Astrocyte (in vitro differentiated cells and primary cell): Measurements from ENCODE around the gene HOXA5. TPM values are rescaled to one million over a fixed set of nuclear protein-coding genes. Genes with fewer than 3 reads are reported as not detected.

ENCODE experiments used
- DNase-seq: peaks from one replicate; pipeline ENCODE4 v3.0.0-alpha.2; 2010; ENCODE audit warnings: low read depth
- FAIRE-seq: peaks from 2 replicates; lab custom pipeline; 2011; peaks lifted over from hg19 to GRCh38; lab: Jason Lieb, UNC
- H2AFZ ChIP-seq: 2 replicates; pipeline ENCODE4 v1.6.0; 2012; ENCODE audit warnings: low read depth, low read length, inconsistent platforms
- H3K27ac ChIP-seq: 2 replicates; pipeline ENCODE4 v1.5.1; 2011; ENCODE audit warnings: low read depth, low read length, inconsistent platforms
- H3K27me3 ChIP-seq: 2 replicates; pipeline ENCODE4 v1.6.0; 2011; ENCODE audit warnings: low read length, inconsistent platforms; ENCODE audit not compliant: insufficient read depth
- H3K36me3 ChIP-seq: 2 replicates; pipeline ENCODE4 v1.5.1; 2011; ENCODE audit warnings: low read length, inconsistent platforms; ENCODE audit not compliant: insufficient read depth
- H3K4me1 ChIP-seq: 2 replicates; pipeline ENCODE4 v1.5.1; 2011; ENCODE audit warnings: low read length, inconsistent platforms; ENCODE audit not compliant: insufficient read depth
- H3K4me2 ChIP-seq: 2 replicates; pipeline ENCODE4 v1.6.0; 2012; ENCODE audit warnings: low read length, inconsistent platforms
- H3K4me3 ChIP-seq: 2 replicates; pipeline ENCODE4 v1.5.1; 2011; ENCODE audit warnings: low read depth, mild to moderate bottlenecking, low read length, inconsistent platforms; ENCODE audit not compliant: insufficient read depth
- H3K79me2 ChIP-seq: 2 replicates; pipeline ENCODE4 v1.6.0; 2012; ENCODE audit warnings: mild to moderate bottlenecking, low read length, inconsistent platforms; ENCODE audit not compliant: insufficient read depth
- H3K9ac ChIP-seq: 2 replicates; pipeline ENCODE4 v1.6.0; 2012; ENCODE audit warnings: mild to moderate bottlenecking, low read length, inconsistent platforms
- H3K9me3 ChIP-seq: 2 replicates; pipeline ENCODE4 v1.5.1; 2012; ENCODE audit warnings: low read depth, mild to moderate bottlenecking, low read length, inconsistent platforms; ENCODE audit not compliant: insufficient read depth
- H4K20me1 ChIP-seq: 2 replicates; pipeline ENCODE4 v1.6.0; 2012; ENCODE audit warnings: low read length, inconsistent platforms; ENCODE audit not compliant: insufficient read depth
- H3K27ac Mint-ChIP-seq: one replicate; pipeline ENCODE4 v1.8.0; 2021; ENCODE audit warnings: mild to moderate bottlenecking, mixed read lengths; ENCODE audit not compliant: unreplicated experiment
- H3K27me3 Mint-ChIP-seq: one replicate; pipeline ENCODE4 v1.8.0; 2021; ENCODE audit warnings: low read depth, mixed read lengths; ENCODE audit not compliant: unreplicated experiment
- H3K36me3 Mint-ChIP-seq: one replicate; pipeline ENCODE4 v1.8.0; 2021; ENCODE audit warnings: low read depth, mixed read lengths; ENCODE audit not compliant: unreplicated experiment
- H3K4me1 Mint-ChIP-seq: one replicate; pipeline ENCODE4 v1.8.0; 2021; ENCODE audit warnings: low read depth, mixed read lengths; ENCODE audit not compliant: unreplicated experiment
- H3K4me3 Mint-ChIP-seq: one replicate; pipeline ENCODE4 v1.8.0; 2021; ENCODE audit warnings: mild to moderate bottlenecking, moderate library complexity, mixed read lengths; ENCODE audit not compliant: unreplicated experiment
- H3K9me3 Mint-ChIP-seq: one replicate; pipeline ENCODE4 v1.8.0; 2021; ENCODE audit warnings: mild to moderate bottlenecking, mixed read lengths; ENCODE audit not compliant: unreplicated experiment
- CTCF ChIP-seq: IDR thresholded peaks from 2 replicates; pipeline ENCODE4 v1.5.1; 2011; ENCODE audit warnings: low read depth, mild to moderate bottlenecking, inconsistent platforms, low read length, moderate library complexity; ENCODE audit not compliant: insufficient read depth
- EZH2 ChIP-seq: IDR thresholded peaks from 2 replicates; pipeline ENCODE4 v1.6.1; 2012; ENCODE audit warnings: mild to moderate bottlenecking, low read length, inconsistent platforms; ENCODE audit not compliant: insufficient read depth
- total RNA-seq: library from RNA; stranded (reverse); gene quantifications from 2 replicates; pipeline ENCODE4 v1.2.1, GENCODE V29; 2021

Gene HOXA5
- total RNA-seq, 1 donor from 2014 or later: not detected

- Histone ChIP-seq H2AFZ (no peak overlapping the region), H3K79me2 (no peaks in the 10 kb centered on the region), H3K4me3 (no peak overlapping the region), H3K4me1 (no peaks in the 10 kb centered on the region), H3K9ac (no peak overlapping the region), H3K36me3 (no peaks in the 10 kb centered on the region), H3K27me3 (peaks cover 97% of the 10 kb centered on the region), H3K27ac (no peak overlapping the region), H4K20me1 (peaks cover 6% of the 10 kb centered on the region), H3K9me3 (peaks cover 12% of the 10 kb centered on the region), H3K4me2 (no peak overlapping the region)
- FAIRE-seq: peak; percentile 9
- Mint-ChIP-seq H3K4me1 (no peaks in the 10 kb centered on the region), H3K27me3 (peaks cover 78% of the 10 kb centered on the region), H3K36me3 (no peaks in the 10 kb centered on the region), H3K4me3 (no peak overlapping the region), H3K27ac (no peak overlapping the region), H3K9me3 (peaks cover 35% of the 10 kb centered on the region)
- no peak for DNase-seq
- TF ChIP-seq CTCF: no peak
- TF ChIP-seq EZH2: no peak
Observed at GRCh38 chr7:27167916-27168264, 24.4 kb upstream of the HOXA5 start.

DNA sequence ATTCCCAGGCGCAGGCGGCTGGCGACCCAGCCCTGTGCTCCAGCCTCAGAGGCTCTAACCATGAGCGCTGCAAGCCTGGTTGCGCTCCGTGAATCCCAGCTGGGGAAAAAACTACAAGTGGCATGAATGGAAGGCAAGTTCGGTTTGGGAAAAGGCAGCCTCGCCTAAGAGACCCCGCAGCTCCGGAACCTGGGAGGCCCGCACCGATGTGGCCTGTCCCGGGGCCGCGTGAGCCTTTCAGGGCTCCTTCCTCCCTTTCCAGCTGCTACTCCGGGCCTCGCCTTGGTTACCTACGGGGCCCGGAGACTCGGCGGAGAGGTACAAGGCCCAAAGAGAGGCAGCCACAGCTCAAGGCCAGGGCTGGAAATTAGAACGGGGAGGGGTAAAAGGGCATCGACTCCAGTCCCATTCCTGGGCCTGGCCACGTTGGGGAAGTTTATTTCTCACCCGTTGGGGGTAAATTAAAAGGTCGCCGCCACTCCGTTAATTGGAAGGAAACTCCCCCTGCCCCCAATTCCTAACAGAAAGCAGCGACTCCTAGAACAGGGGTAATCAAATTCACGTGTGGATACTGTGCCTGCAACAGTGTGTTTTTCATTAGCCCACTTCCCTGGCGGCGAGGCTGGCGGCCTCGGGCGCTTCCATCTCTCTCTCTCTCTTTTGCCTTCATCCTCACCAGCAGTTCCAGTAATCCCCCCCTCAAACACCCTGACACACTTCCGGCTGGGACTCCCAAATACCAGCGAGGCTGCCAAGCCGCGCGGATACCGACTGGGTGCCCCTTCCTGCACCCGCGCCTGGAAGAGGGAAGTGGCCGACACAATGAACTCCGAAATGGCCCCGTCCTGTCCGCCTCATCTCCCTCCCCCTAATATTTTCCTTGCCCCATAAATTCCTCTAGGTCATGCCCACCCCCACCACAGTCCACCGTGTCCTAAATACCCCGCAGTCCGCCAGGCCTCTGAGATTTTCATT, 23.3 kb upstream of the HOXA5 start:
- no peak for DNase-seq
- peaks cover 80% of the 10 kb centered on the region for H3K27me3 Mint-ChIP-seq
- TF ChIP-seq CTCF (no peak), EZH2 (peak; percentile 77)
- no peak overlapping the region for H3K4me3 ChIP-seq
- FAIRE-seq: no peak
- no peaks in the 10 kb centered on the region for H4K20me1 ChIP-seq
- H3K36me3 ChIP-seq: no peaks in the 10 kb centered on the region
- H3K36me3 Mint-ChIP-seq: no peaks in the 10 kb centered on the region
- H3K4me2 ChIP-seq: no peak overlapping the region
- no peaks in the 10 kb centered on the region for H3K4me1 ChIP-seq
- H3K27me3 ChIP-seq: peaks cover 97% of the 10 kb centered on the region
- no peaks in the 10 kb centered on the region for H3K4me1 Mint-ChIP-seq
- no peak overlapping the region for H3K27ac Mint-ChIP-seq
- no peak overlapping the region for H3K4me3 Mint-ChIP-seq
- H3K9me3 Mint-ChIP-seq: peaks cover 31% of the 10 kb centered on the region
- H3K9me3 ChIP-seq: peaks cover 9% of the 10 kb centered on the region
- no peak overlapping the region for H3K9ac ChIP-seq
- H3K79me2 ChIP-seq: no peaks in the 10 kb centered on the region
- H3K27ac ChIP-seq: no peak overlapping the region
- H2AFZ ChIP-seq: no peak overlapping the region
